Measurements from ENCODE around the gene GLYAT.

Gene GLYAT

GRCh38 chr11:58731819-58732218 is at the start of gene GLYAT:
Gene GLYAT, minus strand, starts transcription at chr11:58731943. Its CDS starts 7,447 bp downstream, at chr11:58724496.
- Histone ChIP-seq H3K27me3 (ENCODE audit: insufficient read depth, low read depth, severe bottlenecking) (peaks cover 38% of the 10 kb centered on the region), H3K9me3 (ENCODE audit: severe bottlenecking) (no peaks in the 10 kb centered on the region), H3K4me3 (ENCODE audit: low read depth, low read length) (no peak within 1 kb of the TSS), H3K36me3 (no peaks in the 10 kb centered on the region), H3K27ac (no peak within 1 kb of the TSS)
- DNase-seq, result no peak
- TF ChIP-seq, protein P1, sequence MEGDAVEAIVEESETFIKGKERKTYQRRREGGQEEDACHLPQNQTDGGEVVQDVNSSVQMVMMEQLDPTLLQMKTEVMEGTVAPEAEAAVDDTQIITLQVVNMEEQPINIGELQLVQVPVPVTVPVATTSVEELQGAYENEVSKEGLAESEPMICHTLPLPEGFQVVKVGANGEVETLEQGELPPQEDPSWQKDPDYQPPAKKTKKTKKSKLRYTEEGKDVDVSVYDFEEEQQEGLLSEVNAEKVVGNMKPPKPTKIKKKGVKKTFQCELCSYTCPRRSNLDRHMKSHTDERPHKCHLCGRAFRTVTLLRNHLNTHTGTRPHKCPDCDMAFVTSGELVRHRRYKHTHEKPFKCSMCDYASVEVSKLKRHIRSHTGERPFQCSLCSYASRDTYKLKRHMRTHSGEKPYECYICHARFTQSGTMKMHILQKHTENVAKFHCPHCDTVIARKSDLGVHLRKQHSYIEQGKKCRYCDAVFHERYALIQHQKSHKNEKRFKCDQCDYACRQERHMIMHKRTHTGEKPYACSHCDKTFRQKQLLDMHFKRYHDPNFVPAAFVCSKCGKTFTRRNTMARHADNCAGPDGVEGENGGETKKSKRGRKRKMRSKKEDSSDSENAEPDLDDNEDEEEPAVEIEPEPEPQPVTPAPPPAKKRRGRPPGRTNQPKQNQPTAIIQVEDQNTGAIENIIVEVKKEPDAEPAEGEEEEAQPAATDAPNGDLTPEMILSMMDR (IDR thresholded peaks at IDR 0.05; ENCODE audit: low read depth, low read length), result no peak

GRCh38 chr11:58781345-58781744 is 49.6 kb upstream of the GLYAT start:
- DNase-seq, result no peak
- TF ChIP-seq, protein P1 (IDR thresholded peaks at IDR 0.05; ENCODE audit: low read depth, low read length), result no peak

DNA sequence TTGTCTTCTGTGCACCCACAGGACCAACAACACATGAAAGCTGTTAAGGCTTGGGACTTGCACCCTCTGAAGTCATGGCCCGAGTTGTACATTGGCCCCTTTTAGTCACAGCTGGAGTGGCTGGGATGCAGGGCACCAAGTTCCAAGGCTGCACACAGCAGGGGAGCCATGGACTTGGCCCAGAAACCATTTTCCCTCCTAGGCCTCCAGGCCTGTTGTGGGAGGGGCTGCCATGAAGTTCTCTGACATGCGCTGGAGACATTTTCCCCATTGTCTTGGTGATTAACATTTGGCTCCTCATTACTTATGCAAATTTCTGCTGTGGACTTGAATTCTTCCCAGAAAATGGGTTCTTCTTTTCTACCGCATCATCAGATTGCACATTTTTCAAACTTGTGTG is 48.8 kb upstream of the GLYAT start:
- Histone ChIP-seq H3K27me3 (ENCODE audit: insufficient read depth, low read depth, severe bottlenecking) (peaks cover 35% of the 10 kb centered on the region), H3K4me3 (ENCODE audit: low read depth, low read length) (no peak overlapping the region), H3K9me3 (ENCODE audit: severe bottlenecking) (no peaks in the 10 kb centered on the region), H3K36me3 (no peaks in the 10 kb centered on the region), H3K27ac (no peak overlapping the region)
- TF ChIP-seq, protein P1 (IDR thresholded peaks at IDR 0.05; ENCODE audit: low read depth, low read length), result no peak
- no peak for DNase-seq

More at GRCh38 chr11:58781345-58781744, 49.6 kb upstream of the GLYAT start:
- H3K27me3 ChIP-seq (ENCODE audit: insufficient read depth, low read depth, severe bottlenecking), result peaks cover 30% of the 10 kb centered on the region
- H3K4me3 ChIP-seq (ENCODE audit: low read depth, low read length), result no peak overlapping the region
- no peaks in the 10 kb centered on the region for H3K36me3 ChIP-seq
- H3K9me3 ChIP-seq (ENCODE audit: severe bottlenecking), result no peaks in the 10 kb centered on the region
- H3K27ac ChIP-seq, result no peak overlapping the region

DNA sequence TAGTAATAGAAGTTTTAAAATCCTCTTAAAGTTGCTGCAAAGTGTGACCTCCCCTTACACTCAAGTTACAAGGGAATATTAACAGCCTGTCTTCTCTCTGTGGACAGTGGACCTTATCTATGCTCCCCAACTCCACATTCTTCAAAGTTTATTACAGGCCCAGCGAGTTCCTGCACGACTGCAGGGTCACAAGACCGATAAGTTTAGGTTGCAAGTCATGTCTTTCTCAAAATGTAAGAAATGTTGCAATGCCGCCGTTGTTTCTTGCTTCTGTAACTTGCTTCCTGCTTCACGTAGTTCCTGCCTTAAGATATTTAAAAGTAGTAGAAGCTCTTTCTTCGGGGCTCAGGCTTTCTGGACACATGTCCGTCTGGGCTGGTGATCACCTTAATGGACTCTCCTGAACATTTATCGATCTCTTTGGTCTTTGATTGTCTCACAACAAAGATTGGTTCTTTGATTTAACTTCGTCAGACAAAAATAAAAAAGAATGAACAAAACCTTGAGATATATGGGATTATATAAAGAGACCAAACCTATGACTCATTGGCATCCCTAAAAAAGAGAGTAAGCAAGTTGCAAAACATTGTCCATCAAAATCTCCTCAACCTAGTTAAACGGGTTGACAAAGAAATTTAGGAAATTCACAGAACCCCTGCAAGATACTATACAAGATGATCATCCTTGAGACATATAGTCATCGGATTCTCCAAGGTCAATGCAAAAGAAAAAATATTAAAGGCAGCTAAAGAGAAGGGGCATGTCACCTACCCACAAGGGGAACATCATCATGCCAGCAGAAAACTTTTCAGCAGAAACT is 45.4 kb upstream of the GLYAT start:
- no peak overlapping the region for H3K4me3 ChIP-seq (ENCODE audit: low read depth, low read length)
- TF ChIP-seq, protein P1 (IDR thresholded peaks at IDR 0.05; ENCODE audit: low read depth, low read length), result no peak
- no peak for DNase-seq
- peaks cover 23% of the 10 kb centered on the region for H3K27me3 ChIP-seq (ENCODE audit: insufficient read depth, low read depth, severe bottlenecking)
- no peak overlapping the region for H3K27ac ChIP-seq
- no peaks in the 10 kb centered on the region for H3K36me3 ChIP-seq
- H3K9me3 ChIP-seq (ENCODE audit: severe bottlenecking), result no peaks in the 10 kb centered on the region

- Histone ChIP-seq H3K27ac (no peak overlapping the region), H3K27me3 (ENCODE audit: insufficient read depth, low read depth, severe bottlenecking) (peaks cover 19% of the 10 kb centered on the region), H3K4me3 (ENCODE audit: low read depth, low read length) (no peak overlapping the region), H3K9me3 (ENCODE audit: severe bottlenecking) (no peaks in the 10 kb centered on the region), H3K36me3 (no peaks in the 10 kb centered on the region)
- no peak for DNase-seq
- TF ChIP-seq, protein P1 (IDR thresholded peaks at IDR 0.05; ENCODE audit: low read depth, low read length), result no peak
Observed at GRCh38 chr11:58775066-58775708, 43.4 kb upstream of the GLYAT start.
